ENCODE results near the gene CXCR3. TPM values are rescaled to one million over a fixed set of nuclear protein-coding genes. Genes with fewer than 3 reads are reported as not detected.

CXCR3 gene
- total RNA-seq, result not detected in 2 replicates

GRCh38 chrX:71618303-71618721 lies at the start of gene CXCR3:
CXCR3 (minus strand) TSS chrX:71618511; CDS start chrX:71618449, 62 bp downstream.

GRCh38 chrX:71667328-71668247 lies 49.3 kb upstream of the CXCR3 start, which contains the start of gene LOC101059915:
LOC101059915 (plus strand) TSS chrX:71667546.

DNA sequence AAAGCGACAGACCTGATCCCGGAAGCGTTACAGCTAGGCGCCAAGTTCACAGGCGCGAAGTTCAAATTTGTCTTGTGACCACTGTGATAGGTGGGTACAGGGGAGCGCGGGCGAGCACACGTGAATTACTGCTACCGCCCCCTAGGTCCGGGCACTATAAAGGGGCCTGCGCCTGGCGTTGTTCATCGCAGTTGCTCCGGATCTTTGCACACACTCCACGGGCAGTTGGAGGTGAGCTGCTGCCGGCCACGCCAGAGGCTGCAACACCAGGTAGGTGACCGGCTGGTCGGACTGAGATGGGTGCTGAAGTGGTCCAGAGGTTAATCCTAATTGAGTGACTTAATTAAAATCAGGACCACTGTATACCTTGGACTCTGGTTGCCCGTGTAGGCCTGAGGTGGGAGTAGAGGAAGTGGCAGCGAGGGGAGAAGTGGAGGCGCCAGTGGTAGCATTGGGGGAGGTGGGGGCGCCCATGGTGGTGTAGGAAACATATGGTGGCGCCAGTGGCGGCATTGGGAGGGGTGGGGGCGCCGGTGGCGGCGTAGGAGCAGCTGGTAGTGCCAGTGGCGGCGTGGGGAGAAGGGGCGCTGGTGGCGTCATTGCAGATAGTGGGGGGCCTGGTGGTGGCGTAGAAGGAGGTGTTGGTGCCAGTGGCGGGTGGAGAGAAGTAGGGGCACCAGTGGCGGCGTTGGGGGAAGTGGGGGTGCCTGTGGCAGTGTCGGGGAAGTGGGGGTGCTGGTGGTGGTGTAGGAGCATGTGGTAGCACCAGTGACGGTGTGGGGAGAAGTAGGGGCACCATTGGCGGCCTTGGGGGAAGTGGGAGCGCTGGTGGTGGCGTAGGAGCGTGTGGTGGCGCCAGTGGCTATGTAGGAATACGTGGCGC lies 39.8 kb downstream of the CXCR3 start, which contains the start of gene GCNA:
Gene GCNA (plus strand): TSS at position 185 of the 883 bp plus-strand sequence. CDS start 2,385 bp downstream, outside the sequence.

Other genes with a start within 250 kb of the CXCR3 start
- gene OGT, start 85.4 kb downstream of the CXCR3 start, total RNA-seq, result 42.8 and 90.4 TPM in 2 replicates
- gene GCNA, start 40.1 kb downstream of the CXCR3 start, total RNA-seq, result 0.54 and 0.81 TPM in 2 replicates
- not detected in 2 replicates for gene CXorf49, start 99.8 kb upstream of the CXCR3 start, total RNA-seq
- gene CXorf49B, start 144.8 kb upstream of the CXCR3 start, total RNA-seq, result not detected in 2 replicates